Endodermal cell (in vitro differentiated cells): ENCODE measurements around the gene ASCL2. TPM values are rescaled to one million over a fixed set of nuclear protein-coding genes. Genes with fewer than 3 reads are reported as not detected.

ENCODE experiments used
- DNase-seq: peaks from one replicate; pipeline ENCODE4 v3.0.0-alpha.2; 2017
- H3K27ac ChIP-seq: 2 replicates; pipeline ENCODE4 v1.5.1; 2013; ENCODE audit warnings: mild to moderate bottlenecking, low read depth, low read length, moderate library complexity
- H3K27me3 ChIP-seq: 2 replicates; pipeline ENCODE4 v1.6.1; 2013; ENCODE audit warnings: mild to moderate bottlenecking, low read length, moderate library complexity; ENCODE audit not compliant: insufficient read depth, control insufficient read depth, poor library complexity, severe bottlenecking
- H3K36me3 ChIP-seq: 2 replicates; pipeline ENCODE4 v1.7.0; 2013; ENCODE audit warnings: mild to moderate bottlenecking, low read length, moderate library complexity; ENCODE audit not compliant: control insufficient read depth, insufficient read depth
- H3K4me1 ChIP-seq: one replicate; pipeline ENCODE4 v1.7.0; 2013; ENCODE audit warnings: low read length; ENCODE audit not compliant: control insufficient read depth, insufficient read depth
- H3K4me3 ChIP-seq: 2 replicates; pipeline ENCODE4 v1.5.1; 2013; ENCODE audit warnings: mild to moderate bottlenecking, low read length, moderate library complexity
- H3K9ac ChIP-seq: 2 replicates; pipeline ENCODE4 v1.6.1; 2013; ENCODE audit warnings: mild to moderate bottlenecking, low read length, moderate library complexity; ENCODE audit not compliant: poor library complexity, severe bottlenecking; ENCODE audit errors: extremely low read depth
- H3K9me3 ChIP-seq: 2 replicates; pipeline ENCODE4 v1.6.1; 2013; ENCODE audit warnings: mild to moderate bottlenecking, low read length, moderate library complexity; ENCODE audit not compliant: control insufficient read depth
- H3K27ac Mint-ChIP-seq: 2 replicates; pipeline ENCODE4 v1.8.0; 2020; ENCODE audit warnings: mixed read lengths
- H3K27me3 Mint-ChIP-seq: 2 replicates; pipeline ENCODE4 v1.8.0; 2021; ENCODE audit warnings: mild to moderate bottlenecking, mixed read lengths; ENCODE audit not compliant: insufficient read depth
- H3K36me3 Mint-ChIP-seq: 2 replicates; pipeline ENCODE4 v1.8.0; 2020; ENCODE audit warnings: low read depth, mixed read lengths
- H3K4me1 Mint-ChIP-seq: 2 replicates; pipeline ENCODE4 v1.8.0; 2020; ENCODE audit warnings: mixed read lengths
- H3K4me3 Mint-ChIP-seq: 2 replicates; pipeline ENCODE4 v1.8.0; 2020; ENCODE audit warnings: mild to moderate bottlenecking, moderate library complexity, mixed read lengths
- H3K9me3 Mint-ChIP-seq: 2 replicates; pipeline ENCODE4 v1.8.0; 2020; ENCODE audit warnings: mild to moderate bottlenecking, mixed read lengths
- CTCF ChIP-seq: fragments of 200-600 bp; sonication (generic); conservative IDR thresholded peaks from 2 replicates; pipeline ENCODE4 v1.5.0; 2021; ENCODE audit warnings: antibody characterized with exemption, mild to moderate bottlenecking
- WGBS, 2 experiments: methylation state at CpG; one replicate each; pipeline versions ENCODE4 v1.1.5 to v1.1.7; 2013; ENCODE audit warnings: missing lambda C conversion rate in 2 of 2, mixed read lengths in 1 of 2; ENCODE audit not compliant: insufficient coverage in 1 of 2, insufficient read length in 1 of 2; 5-methylcytosine and 5-hydroxymethylcytosine counted together
- total RNA-seq, 2 donors: library from RNA; stranded (reverse); fragmentation: NEBNext Ultra II Directional in 1 of 2; extraction: Animal tissue kit (Norgen Biotek cat#: 25700) in 1 of 2; gene quantifications; 2 replicates in 1 of 2; 3 replicates in 1 of 2; pipeline ENCODE4 v1.2.1, GENCODE V29; 2021

Gene ASCL2
- total RNA-seq, 2 donors from 2014 or later, result not detected

GRCh38 chr11:2260491-2261364 is 9.7 kb downstream of the ASCL2 start:
- Mint-ChIP-seq H3K4me1 (no peaks in the 10 kb centered on the region), H3K27me3 (peaks cover 31% of the 10 kb centered on the region), H3K27ac (no peak overlapping the region), H3K4me3 (no peak overlapping the region), H3K36me3 (no peaks in the 10 kb centered on the region), H3K9me3 (no peaks in the 10 kb centered on the region)
- TF ChIP-seq CTCF, result no peak
- no peaks in the 10 kb centered on the region for H3K36me3 ChIP-seq
- H3K27ac ChIP-seq, result no peak overlapping the region
- no peaks in the 10 kb centered on the region for H3K9me3 ChIP-seq
- DNase-seq, result peak; percentile 30
- H3K4me1 ChIP-seq, result no peaks in the 10 kb centered on the region
- no peak overlapping the region for H3K9ac ChIP-seq
- H3K27me3 ChIP-seq, result peaks cover 14% of the 10 kb centered on the region
- 89 to 90% methylated on average over 13 to 26 of the region's 26 CpGs for WGBS, 2 experiments
- no peak overlapping the region for H3K4me3 ChIP-seq

DNA sequence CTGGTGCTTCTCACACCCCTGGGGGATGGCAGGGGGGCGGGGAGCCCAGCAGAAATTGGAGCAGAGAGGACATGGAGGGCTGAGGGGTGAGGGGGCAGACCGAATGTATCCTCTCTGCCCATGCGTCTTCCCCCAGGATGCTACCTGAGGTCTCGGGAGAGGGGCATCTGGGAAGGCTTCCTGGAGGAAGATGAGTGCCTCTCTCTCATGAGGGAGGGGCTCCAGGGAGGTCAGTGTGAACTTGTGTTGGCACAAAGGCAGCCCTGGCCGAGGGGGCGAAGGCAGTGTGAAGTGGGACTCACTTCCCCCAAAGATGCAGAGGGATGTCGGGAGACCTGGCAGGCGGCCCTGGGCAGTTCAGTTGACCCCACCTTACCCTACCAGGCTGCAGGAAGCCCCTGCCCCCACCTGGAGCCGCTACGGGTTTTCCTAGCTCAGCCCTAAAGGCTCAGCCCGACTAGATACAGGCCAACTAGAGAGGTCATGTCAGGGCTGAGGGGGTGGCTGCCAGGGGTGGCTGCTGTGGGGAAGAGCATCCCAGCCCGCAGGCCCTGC is 10.4 kb downstream of the ASCL2 start:
- H3K9me3 Mint-ChIP-seq, result no peaks in the 10 kb centered on the region
- H3K27ac Mint-ChIP-seq, result no peak overlapping the region
- TF ChIP-seq CTCF, result no peak
- H3K27me3 ChIP-seq, result peaks cover 7% of the 10 kb centered on the region
- H3K4me3 Mint-ChIP-seq, result no peak overlapping the region
- WGBS, 2 experiments, result 86 to 97% methylated on average over 6 to 12 of the region's 12 CpGs
- H3K27ac ChIP-seq, result no peak overlapping the region
- H3K4me1 ChIP-seq, result no peaks in the 10 kb centered on the region
- H3K4me1 Mint-ChIP-seq, result no peaks in the 10 kb centered on the region
- no peak overlapping the region for H3K4me3 ChIP-seq
- no peaks in the 10 kb centered on the region for H3K36me3 Mint-ChIP-seq
- H3K9ac ChIP-seq, result no peak overlapping the region
- no peaks in the 10 kb centered on the region for H3K36me3 ChIP-seq
- H3K9me3 ChIP-seq, result no peaks in the 10 kb centered on the region
- H3K27me3 Mint-ChIP-seq, result peaks cover 25% of the 10 kb centered on the region
- DNase-seq, result peak; percentile 36

- no peaks in the 10 kb centered on the region for H3K36me3 ChIP-seq
- peak; percentile 24 for DNase-seq
- H3K27me3 Mint-ChIP-seq, result peaks cover 23% of the 10 kb centered on the region
Observed at GRCh38 chr11:2259466-2259830, 10.9 kb downstream of the ASCL2 start.

More at GRCh38 chr11:2259466-2259830, 10.9 kb downstream of the ASCL2 start:
- no peak overlapping the region for H3K4me3 ChIP-seq
- TF ChIP-seq CTCF, result no peak
- H3K27ac ChIP-seq, result no peak overlapping the region
- no peaks in the 10 kb centered on the region for H3K36me3 Mint-ChIP-seq
- peaks cover 1% of the 10 kb centered on the region for H3K27me3 ChIP-seq
- H3K27ac Mint-ChIP-seq, result no peak overlapping the region
- no peaks in the 10 kb centered on the region for H3K9me3 ChIP-seq
- 87 to 92% methylated on average over 3 to 8 of the region's 8 CpGs for WGBS, 2 experiments
- no peaks in the 10 kb centered on the region for H3K4me1 ChIP-seq
- no peak overlapping the region for H3K9ac ChIP-seq
- H3K9me3 Mint-ChIP-seq, result peaks cover 5% of the 10 kb centered on the region
- H3K4me1 Mint-ChIP-seq, result no peaks in the 10 kb centered on the region
- H3K4me3 Mint-ChIP-seq, result no peak overlapping the region
